Measurements from ENCODE around the gene TMEM225B.

GRCh38 chr7:99638731-99639130 is 40.7 kb downstream of the TMEM225B start:
- TF ChIP-seq TOX (CRISPR knock-in tag; IDR thresholded peaks at IDR 0.05; ENCODE audit: borderline replicate concordance) = no peak
- no peak for TF ChIP-seq OSR1 (CRISPR knock-in tag; IDR thresholded peaks at IDR 0.05)
- no peak for TF ChIP-seq POU6F1 (CRISPR knock-in tag; IDR thresholded peaks at IDR 0.05; ENCODE audit: borderline replicate concordance, low read depth)
- TF ChIP-seq TCF4 (CRISPR knock-in tag; IDR thresholded peaks at IDR 0.05; ENCODE audit: borderline replicate concordance) = no peak
- no peak for TF ChIP-seq PATZ1 (CRISPR knock-in tag; IDR thresholded peaks at IDR 0.05; ENCODE audit: borderline replicate concordance)
- no peak for TF ChIP-seq ZFP30 (CRISPR knock-in tag; IDR thresholded peaks at IDR 0.05)
- no peak for TF ChIP-seq ESRRG (CRISPR knock-in tag; IDR thresholded peaks at IDR 0.05)
- TF ChIP-seq ARNTL (CRISPR knock-in tag; IDR thresholded peaks at IDR 0.05; ENCODE audit: borderline replicate concordance, low read depth) = no peak
- TF ChIP-seq RARB (CRISPR knock-in tag; IDR thresholded peaks at IDR 0.05) = no peak
- TF ChIP-seq CREB5 (CRISPR knock-in tag; IDR thresholded peaks at IDR 0.05; ENCODE audit: low read depth) = no peak
- TF ChIP-seq PPARA (CRISPR knock-in tag; IDR thresholded peaks at IDR 0.05; ENCODE audit: borderline replicate concordance) = no peak
- TF ChIP-seq, protein P1, sequence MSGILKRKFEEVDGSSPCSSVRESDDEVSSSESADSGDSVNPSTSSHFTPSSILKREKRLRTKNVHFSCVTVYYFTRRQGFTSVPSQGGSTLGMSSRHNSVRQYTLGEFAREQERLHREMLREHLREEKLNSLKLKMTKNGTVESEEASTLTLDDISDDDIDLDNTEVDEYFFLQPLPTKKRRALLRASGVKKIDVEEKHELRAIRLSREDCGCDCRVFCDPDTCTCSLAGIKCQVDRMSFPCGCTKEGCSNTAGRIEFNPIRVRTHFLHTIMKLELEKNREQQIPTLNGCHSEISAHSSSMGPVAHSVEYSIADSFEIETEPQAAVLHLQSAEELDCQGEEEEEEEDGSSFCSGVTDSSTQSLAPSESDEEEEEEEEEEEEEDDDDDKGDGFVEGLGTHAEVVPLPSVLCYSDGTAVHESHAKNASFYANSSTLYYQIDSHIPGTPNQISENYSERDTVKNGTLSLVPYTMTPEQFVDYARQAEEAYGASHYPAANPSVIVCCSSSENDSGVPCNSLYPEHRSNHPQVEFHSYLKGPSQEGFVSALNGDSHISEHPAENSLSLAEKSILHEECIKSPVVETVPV (CRISPR knock-in tag; IDR thresholded peaks at IDR 0.05) = no peak
